ENCODE results near the gene POT1. TPM values are rescaled to one million over a fixed set of nuclear protein-coding genes. Genes with fewer than 3 reads are reported as not detected.

POT1 gene
- total RNA-seq, 1 experiment from 2014 or later = 24.1 TPM

DNA sequence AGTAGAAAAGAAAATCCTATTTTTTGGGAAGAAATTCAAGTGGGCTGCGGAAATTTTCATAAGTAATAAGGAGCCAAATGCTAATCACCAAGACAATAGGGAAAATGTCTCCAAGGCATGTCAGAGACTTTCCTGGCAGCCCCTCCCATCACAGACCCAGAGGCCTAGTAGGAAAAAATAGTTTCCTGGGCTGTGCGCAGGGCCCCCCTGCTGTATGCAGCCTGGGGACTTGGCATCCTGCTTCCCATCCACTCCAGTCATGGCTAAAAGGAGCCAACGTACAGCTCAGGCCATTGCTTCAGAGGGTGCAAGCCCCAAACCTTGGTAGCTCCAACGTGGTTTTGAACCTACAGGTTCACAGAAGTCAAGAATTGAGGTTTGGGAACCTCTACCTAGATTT, 12.8 kb upstream of the POT1 start:
- Mint-ChIP-seq H3K4me3 (ENCODE audit: unreplicated experiment) (no peak overlapping the region), H3K9me3 (ENCODE audit: unreplicated experiment) (peaks cover 1% of the 10 kb centered on the region), H3K27ac (ENCODE audit: low read depth, unreplicated experiment) (no peak overlapping the region), H3K36me3 (ENCODE audit: insufficient read depth, unreplicated experiment) (no peaks in the 10 kb centered on the region), H3K4me1 (ENCODE audit: insufficient read depth, unreplicated experiment) (peaks cover 6% of the 10 kb centered on the region), H3K27me3 (ENCODE audit: insufficient read depth, unreplicated experiment) (no peaks in the 10 kb centered on the region)
- TF ChIP-seq, protein P1, sequence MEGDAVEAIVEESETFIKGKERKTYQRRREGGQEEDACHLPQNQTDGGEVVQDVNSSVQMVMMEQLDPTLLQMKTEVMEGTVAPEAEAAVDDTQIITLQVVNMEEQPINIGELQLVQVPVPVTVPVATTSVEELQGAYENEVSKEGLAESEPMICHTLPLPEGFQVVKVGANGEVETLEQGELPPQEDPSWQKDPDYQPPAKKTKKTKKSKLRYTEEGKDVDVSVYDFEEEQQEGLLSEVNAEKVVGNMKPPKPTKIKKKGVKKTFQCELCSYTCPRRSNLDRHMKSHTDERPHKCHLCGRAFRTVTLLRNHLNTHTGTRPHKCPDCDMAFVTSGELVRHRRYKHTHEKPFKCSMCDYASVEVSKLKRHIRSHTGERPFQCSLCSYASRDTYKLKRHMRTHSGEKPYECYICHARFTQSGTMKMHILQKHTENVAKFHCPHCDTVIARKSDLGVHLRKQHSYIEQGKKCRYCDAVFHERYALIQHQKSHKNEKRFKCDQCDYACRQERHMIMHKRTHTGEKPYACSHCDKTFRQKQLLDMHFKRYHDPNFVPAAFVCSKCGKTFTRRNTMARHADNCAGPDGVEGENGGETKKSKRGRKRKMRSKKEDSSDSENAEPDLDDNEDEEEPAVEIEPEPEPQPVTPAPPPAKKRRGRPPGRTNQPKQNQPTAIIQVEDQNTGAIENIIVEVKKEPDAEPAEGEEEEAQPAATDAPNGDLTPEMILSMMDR (IDR thresholded peaks at IDR 0.05; ENCODE audit: unreplicated experiment) = no peak
- ChIA-PET POLR2A (no interaction called here), CTCF (no interaction called here)
- intact Hi-C loops (cut with micrococcal nuclease) = no loop called here
- DNase-seq (ENCODE audit: unreplicated experiment) = no peak
- BruUV-seq (replicated peaks) = no TSS peak

DNA sequence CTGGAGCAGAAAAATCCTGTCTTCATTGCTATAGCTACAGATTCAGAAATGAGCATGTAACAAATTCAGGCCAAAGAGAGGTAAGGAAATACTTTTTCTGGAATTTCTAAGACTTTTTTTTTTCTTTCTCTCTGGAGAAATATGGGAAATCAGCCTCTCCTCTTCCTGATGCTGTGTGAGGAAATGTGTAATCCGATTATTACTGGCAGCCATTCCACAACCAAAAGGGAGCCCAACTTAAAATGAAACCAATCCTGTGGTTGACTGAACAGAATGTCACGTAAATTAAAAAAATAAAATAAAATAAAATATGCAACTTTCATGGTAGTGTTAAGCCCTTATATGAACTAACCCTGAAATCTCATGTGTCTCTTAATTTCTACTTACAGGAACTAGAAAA, 10.7 kb upstream of the POT1 start:
- intact Hi-C loops (cut with micrococcal nuclease) = no loop called here
- no peak for DNase-seq (ENCODE audit: unreplicated experiment)
- ChIA-PET POLR2A (no interaction called here), CTCF (interaction anchor here (0.6 kb wide), 1 partner anchor 127 kb away, joined by 3 read pairs; no protein-coding TSS in a partner anchor)
- Mint-ChIP-seq H3K27ac (ENCODE audit: low read depth, unreplicated experiment) (no peak overlapping the region), H3K4me1 (ENCODE audit: insufficient read depth, unreplicated experiment) (peaks cover 6% of the 10 kb centered on the region), H3K27me3 (ENCODE audit: insufficient read depth, unreplicated experiment) (no peaks in the 10 kb centered on the region), H3K36me3 (ENCODE audit: insufficient read depth, unreplicated experiment) (no peaks in the 10 kb centered on the region), H3K9me3 (ENCODE audit: unreplicated experiment) (no peaks in the 10 kb centered on the region), H3K4me3 (ENCODE audit: unreplicated experiment) (no peak overlapping the region)
- TF ChIP-seq, protein P1 (IDR thresholded peaks at IDR 0.05; ENCODE audit: unreplicated experiment) = no peak
- BruUV-seq (replicated peaks) = no TSS peak

DNA sequence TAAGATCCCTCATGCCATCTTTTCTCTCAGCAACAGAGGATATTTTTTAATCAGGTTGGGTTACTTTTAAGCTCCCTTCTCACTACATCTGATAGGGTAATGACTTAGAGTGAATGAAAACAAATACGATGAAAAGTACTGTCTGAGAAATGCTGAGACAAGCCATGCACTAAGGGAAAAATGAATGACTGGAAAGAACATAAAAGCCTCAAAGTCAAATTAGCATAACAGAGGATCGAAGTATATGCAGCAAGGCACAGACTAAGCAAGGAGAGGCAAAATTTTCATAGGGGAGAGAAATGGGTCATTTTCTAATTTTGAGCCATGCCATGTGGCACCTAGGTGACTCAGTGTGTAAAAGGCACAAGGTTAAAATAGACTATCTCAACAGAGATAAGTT, 8.5 kb upstream of the POT1 start:
- H3K36me3 Mint-ChIP-seq (ENCODE audit: insufficient read depth, unreplicated experiment) = no peaks in the 10 kb centered on the region
- no TSS peak for BruUV-seq (replicated peaks)
- POLR2A ChIA-PET = no interaction called here
- H3K27me3 Mint-ChIP-seq (ENCODE audit: insufficient read depth, unreplicated experiment) = no peaks in the 10 kb centered on the region
- TF ChIP-seq, protein P1 (IDR thresholded peaks at IDR 0.05; ENCODE audit: unreplicated experiment) = no peak
- intact Hi-C loops (cut with micrococcal nuclease) = no loop called here
- no peak for DNase-seq (ENCODE audit: unreplicated experiment)
- no peaks in the 10 kb centered on the region for H3K9me3 Mint-ChIP-seq (ENCODE audit: unreplicated experiment)
- no peak overlapping the region for H3K4me3 Mint-ChIP-seq (ENCODE audit: unreplicated experiment)
- peaks cover 1% of the 10 kb centered on the region for H3K4me1 Mint-ChIP-seq (ENCODE audit: insufficient read depth, unreplicated experiment)
- CTCF ChIA-PET = no interaction called here
- H3K27ac Mint-ChIP-seq (ENCODE audit: low read depth, unreplicated experiment) = no peak overlapping the region

DNA sequence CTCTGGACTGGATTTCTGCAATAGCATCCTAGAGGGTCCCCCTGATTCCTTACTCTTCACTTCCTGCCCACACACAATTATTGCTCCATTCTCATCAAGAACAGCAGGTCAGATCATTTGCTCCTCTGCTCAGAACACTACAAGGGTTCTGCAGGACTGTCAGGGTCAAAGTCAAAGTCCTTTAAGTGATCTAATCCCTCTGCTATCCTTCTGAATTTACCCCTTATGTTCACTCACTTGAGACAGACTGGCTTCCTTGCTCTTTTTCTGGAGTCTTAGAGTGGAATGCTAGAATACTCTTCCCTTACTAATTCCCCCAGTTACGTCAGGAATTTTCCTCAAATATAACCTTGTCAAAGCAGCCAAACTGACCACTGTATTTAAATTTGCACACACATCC, 7.5 kb upstream of the POT1 start:
- intact Hi-C loops (cut with micrococcal nuclease) = no loop called here
- Mint-ChIP-seq H3K4me1 (ENCODE audit: insufficient read depth, unreplicated experiment) (no peaks in the 10 kb centered on the region), H3K27me3 (ENCODE audit: insufficient read depth, unreplicated experiment) (no peaks in the 10 kb centered on the region), H3K9me3 (ENCODE audit: unreplicated experiment) (no peaks in the 10 kb centered on the region), H3K36me3 (ENCODE audit: insufficient read depth, unreplicated experiment) (no peaks in the 10 kb centered on the region), H3K4me3 (ENCODE audit: unreplicated experiment) (no peak overlapping the region), H3K27ac (ENCODE audit: low read depth, unreplicated experiment) (no peak overlapping the region)
- POLR2A ChIA-PET = no interaction called here
- no peak for DNase-seq (ENCODE audit: unreplicated experiment)
- CTCF ChIA-PET = no interaction called here
- no TSS peak for BruUV-seq (replicated peaks)
- TF ChIP-seq, protein P1 (IDR thresholded peaks at IDR 0.05; ENCODE audit: unreplicated experiment) = no peak

Data from MCF 10A (cell line).